IMR-90 (cell line): ENCODE data around the gene SIGLEC12.

Source experiments
- BHLHE40 ChIP-seq: fragments of 150-350 bp; IDR thresholded peaks from 2 replicates; pipeline ENCODE4 v1.6.1; 2016; ENCODE audit warnings: mild to moderate bottlenecking, low read depth, low read length
- CEBPB ChIP-seq: IDR thresholded peaks from 2 replicates; pipeline ENCODE4 v1.6.1; 2012; ENCODE audit warnings: low read depth, low read length, improper control_type of control experiment
- CHD1 ChIP-seq: IDR thresholded peaks from 2 replicates; pipeline ENCODE4 v1.6.1; 2012; ENCODE audit warnings: low read depth, low read length, improper control_type of control experiment
- ELK1 ChIP-seq: fragments of 150-350 bp; IDR thresholded peaks from 2 replicates; pipeline ENCODE4 v1.6.1; 2016; ENCODE audit warnings: low read depth, mild to moderate bottlenecking, low read length, moderate library complexity, borderline replicate concordance
- MXI1 ChIP-seq: IDR thresholded peaks from 2 replicates; pipeline ENCODE4 v1.6.1; 2012; ENCODE audit warnings: low read depth, mild to moderate bottlenecking, low read length, moderate library complexity, borderline replicate concordance
- NFE2L2 ChIP-seq: fragments of 150-350 bp; IDR thresholded peaks from 2 replicates; pipeline ENCODE4 v1.6.1; 2016; ENCODE audit warnings: low read depth, mild to moderate bottlenecking, low read length
- POLR2A ChIP-seq: IDR thresholded peaks from 2 replicates; pipeline ENCODE4 v1.6.1; 2012; ENCODE audit warnings: mild to moderate bottlenecking, low read depth, low read length
- RAD21 ChIP-seq: IDR thresholded peaks from 2 replicates; pipeline ENCODE4 v1.6.1; 2012; ENCODE audit warnings: low read length, improper control_type of control experiment
- SMC3 ChIP-seq: fragments of 150-350 bp; IDR thresholded peaks from 2 replicates; pipeline ENCODE4 v1.6.1; 2016; ENCODE audit warnings: low read depth, mild to moderate bottlenecking, antibody characterized with exemption, low read length, moderate library complexity
- TF ChIP-seq, protein P1 (sequence below): conservative IDR thresholded peaks from 2 replicates; pipeline ENCODE4 v1.5.1; 2012; ENCODE audit warnings: mild to moderate bottlenecking, low read depth, low read length, improper control_type of control experiment

DNA sequence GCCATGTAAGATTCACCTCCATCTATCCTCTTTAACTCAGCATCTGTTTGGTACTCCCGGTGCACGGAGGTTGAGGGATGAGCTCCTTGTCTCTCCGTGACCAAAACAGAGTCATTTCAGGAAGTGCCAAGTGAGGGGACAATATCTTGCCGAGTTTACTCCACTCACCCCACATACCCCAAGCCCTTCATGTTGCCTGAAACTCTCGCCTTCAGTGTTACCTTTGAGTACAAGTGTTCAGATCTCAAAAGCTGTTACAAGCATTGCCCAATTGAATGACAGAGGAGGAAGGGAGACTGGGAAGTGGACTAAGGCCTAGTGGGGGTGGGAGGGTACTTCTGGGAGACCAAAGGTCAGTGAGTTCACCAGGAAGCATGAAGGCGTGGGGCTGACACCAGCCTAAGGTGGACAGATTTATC is 6.0 kb upstream of the SIGLEC12 start:
- TF ChIP-seq RAD21 (no peak), POLR2A (no peak), BHLHE40 (no peak), CEBPB (no peak), MXI1 (no peak), NFE2L2 (no peak), ELK1 (no peak), CHD1 (no peak), SMC3 (no peak)
- TF ChIP-seq, protein P1, sequence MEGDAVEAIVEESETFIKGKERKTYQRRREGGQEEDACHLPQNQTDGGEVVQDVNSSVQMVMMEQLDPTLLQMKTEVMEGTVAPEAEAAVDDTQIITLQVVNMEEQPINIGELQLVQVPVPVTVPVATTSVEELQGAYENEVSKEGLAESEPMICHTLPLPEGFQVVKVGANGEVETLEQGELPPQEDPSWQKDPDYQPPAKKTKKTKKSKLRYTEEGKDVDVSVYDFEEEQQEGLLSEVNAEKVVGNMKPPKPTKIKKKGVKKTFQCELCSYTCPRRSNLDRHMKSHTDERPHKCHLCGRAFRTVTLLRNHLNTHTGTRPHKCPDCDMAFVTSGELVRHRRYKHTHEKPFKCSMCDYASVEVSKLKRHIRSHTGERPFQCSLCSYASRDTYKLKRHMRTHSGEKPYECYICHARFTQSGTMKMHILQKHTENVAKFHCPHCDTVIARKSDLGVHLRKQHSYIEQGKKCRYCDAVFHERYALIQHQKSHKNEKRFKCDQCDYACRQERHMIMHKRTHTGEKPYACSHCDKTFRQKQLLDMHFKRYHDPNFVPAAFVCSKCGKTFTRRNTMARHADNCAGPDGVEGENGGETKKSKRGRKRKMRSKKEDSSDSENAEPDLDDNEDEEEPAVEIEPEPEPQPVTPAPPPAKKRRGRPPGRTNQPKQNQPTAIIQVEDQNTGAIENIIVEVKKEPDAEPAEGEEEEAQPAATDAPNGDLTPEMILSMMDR, result no peak
